ENCODE measurements around the gene BAHD1.

The BAHD1 gene

DNA sequence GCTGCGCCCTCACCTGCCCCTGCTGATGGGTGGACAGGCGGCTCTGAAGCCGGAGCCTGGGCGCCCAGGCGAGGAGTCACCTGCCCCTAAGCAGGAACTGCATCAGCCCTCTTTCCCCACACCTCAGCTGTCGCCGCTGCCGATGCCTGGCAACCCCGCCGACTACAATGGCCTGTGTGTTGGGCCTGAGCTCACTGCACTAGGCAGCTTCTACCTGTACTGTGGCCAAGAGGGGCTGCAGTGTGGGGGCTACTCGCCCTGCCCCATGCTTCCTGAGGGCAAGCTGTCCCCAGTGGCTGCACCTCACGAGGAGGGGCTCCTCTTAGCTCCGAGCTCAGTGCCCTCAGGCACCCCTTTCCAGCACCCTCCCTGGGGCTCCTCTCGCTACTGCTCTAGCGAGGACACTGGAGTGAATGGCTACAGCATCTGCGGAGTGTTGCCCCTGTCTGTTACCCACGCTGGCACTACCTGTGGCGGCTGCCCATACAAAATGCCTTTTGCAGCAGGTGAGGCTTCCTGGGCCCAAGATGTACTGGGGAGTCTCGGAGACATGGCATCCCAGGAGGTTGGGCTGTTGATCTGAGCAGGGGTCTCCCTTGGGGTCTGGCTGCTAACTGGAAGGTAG lies 18.8 kb downstream of the BAHD1 start:
- DNase-seq: no peak
- intact Hi-C loops (cut with DNase I): loop anchor here (10.0 kb wide), 1 partner anchor 115 kb away; no protein-coding TSS in a partner anchor

DNA sequence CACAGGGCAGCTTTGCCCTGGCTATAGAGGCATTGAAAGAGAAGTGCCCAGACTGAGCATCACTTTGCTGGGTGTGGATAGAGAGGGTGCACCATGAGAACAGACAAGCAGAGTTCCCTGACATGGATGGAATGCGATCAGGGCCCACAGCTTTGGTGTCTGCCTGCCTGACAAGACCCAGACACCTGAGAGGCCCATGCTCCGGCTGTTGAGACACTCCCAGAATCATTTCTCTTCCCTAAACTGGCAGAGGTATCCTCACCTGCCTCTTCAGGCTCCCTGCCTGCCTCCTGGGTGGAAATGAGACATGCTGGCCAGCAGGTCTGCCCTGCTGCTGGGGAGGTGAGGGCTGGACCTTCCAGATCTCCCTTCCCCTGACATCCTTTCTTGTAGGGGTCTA lies 19.7 kb downstream of the BAHD1 start:
- DNase-seq: no peak
- intact Hi-C loops (cut with DNase I): no loop called here

GRCh38 chr15:40461958-40462357 lies 21.2 kb downstream of the BAHD1 start:
- intact Hi-C loops (cut with DNase I): no loop called here
- no peak for DNase-seq

DNA sequence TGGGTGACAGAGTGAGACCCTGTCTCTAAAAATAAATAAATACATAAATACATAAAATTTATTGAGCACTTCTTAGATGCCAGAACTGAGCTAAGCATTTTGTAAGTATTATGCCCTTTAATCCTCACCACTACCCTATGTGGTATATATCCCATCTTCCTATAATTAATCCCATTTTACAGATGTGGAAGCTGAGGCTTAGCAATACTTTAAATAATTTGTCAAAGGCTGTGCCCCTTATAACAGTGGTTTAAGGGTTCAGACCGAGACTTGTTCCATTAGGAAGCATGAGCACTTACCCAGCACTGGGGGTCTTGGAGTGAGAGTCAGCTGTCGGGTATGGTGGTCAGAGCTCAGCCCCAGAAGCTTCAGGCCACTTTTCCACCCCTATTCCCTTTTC lies 22.5 kb downstream of the BAHD1 start:
- no peak for DNase-seq
- intact Hi-C loops (cut with DNase I): no loop called here

DNA sequence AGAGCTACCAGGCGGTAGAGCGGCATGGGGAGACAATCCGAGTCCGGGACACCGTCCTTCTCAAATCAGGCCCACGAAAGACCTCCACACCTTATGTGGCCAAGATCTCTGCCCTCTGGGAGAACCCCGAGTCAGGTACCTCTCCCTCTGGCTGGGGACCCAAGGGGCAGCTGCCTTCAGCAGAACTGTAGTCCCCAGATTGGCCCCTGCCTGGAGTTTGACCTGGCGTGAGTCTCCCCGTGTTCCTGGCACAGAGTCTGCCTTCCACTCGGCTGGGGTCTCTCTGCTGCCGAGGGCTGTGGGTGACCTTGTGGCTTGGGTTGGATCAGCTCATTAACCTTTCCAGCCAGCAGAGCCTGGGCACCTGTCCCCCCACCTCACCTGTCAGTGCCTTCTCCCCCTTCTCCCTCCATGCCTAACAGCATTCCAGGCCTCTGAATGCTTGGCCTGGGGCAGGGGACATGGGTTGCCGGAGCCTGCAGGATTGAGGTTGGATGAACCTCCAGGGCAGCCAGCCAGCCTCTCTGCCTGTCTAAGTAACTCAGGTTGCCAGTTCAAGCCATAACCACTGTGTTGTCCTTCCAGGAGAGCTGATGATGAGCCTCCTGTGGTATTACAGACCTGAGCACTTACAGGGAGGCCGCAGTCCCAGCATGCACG lies 23.3 kb downstream of the BAHD1 start:
- DNase-seq: no peak
- intact Hi-C loops (cut with DNase I): no loop called here

GRCh38 chr15:40464595-40465185 lies 23.9 kb downstream of the BAHD1 start:
- intact Hi-C loops (cut with DNase I): no loop called here
- DNase-seq: no peak

DNA sequence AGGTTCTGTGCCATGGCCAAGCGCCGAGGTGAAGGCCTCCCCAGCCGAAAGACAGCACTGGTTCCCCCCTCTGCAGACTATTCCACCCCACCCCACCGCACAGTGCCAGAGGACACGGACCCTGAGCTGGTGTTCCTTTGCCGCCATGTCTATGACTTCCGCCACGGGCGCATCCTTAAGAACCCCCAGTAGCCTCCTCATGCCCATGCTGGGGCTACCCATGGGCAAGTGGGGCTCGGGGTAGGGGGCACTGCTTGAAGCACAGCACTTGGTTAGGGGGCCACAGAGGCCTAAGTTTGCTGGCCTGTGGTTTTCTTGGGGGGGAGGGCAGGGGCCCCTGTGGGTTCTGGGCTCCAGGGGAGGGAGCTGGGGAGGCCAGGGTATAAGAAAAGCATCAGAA lies 25.2 kb downstream of the BAHD1 start:
- intact Hi-C loops (cut with DNase I): no loop called here
- no peak for DNase-seq

DNA sequence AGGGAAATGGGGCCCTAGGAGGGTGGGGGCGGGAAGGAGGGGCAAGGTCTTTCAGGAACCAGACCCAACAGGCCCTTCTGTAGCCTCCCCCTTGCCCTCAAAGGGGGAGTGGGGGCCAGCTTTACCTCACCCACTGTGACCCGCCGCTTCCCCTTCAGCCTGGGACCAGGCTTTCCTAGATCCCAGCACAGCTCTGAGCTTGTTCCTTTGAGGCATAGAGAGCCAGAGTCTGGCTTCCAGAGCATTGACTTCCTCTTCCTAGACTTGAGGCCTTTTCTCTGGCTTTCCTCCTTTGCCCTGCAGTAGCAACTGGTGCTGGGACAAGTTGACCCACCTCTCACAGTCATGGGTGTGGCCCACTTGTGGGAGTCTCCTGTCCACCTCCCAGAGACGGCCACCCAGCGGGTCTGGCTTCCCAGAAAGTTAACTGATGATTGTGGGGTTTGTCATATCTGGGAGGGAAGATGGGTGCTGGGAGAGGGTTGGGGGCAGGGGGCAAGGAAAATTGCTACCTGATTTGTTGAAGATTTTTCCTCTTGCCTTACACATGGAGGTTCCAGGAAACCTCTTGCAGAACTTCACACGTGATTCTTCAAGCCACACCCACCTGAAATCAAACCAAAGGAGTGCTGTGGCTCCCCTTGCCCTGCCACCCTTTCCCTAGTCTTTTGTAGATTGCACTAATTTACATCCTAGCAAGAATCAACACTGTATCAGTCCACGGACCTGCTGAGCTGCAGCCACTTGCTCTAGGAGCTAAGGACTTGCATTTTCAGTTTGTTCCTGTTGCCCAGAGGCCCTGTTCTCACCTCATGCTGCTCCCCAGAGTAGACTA lies 25.9 kb downstream of the BAHD1 start:
- DNase-seq: no peak
- intact Hi-C loops (cut with DNase I): no loop called here

GRCh38 chr15:40467261-40467615 lies 26.5 kb downstream of the BAHD1 start:
- no peak for DNase-seq
- intact Hi-C loops (cut with DNase I): no loop called here

DNA sequence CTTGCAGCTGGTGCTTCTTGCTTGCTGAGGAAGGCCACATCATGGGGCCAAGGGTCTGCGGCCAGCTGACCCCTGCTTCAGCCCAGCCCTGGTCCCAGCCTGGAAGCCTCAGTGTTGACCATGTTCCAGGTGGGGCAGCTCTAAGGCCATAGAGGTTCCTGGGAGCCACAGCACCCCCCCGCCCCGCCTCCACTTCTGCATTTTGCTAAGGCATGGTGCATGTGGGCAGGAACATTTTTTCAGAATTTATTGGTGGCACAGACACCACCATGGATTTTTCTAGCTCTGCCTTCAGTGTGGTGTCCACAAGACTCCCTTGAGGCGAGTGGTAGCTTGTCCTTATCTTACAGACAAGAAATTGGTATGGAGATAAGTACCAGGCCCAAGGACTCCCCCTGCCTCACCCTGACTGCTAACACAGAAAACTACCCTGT lies 28.2 kb downstream of the BAHD1 start:
- intact Hi-C loops (cut with DNase I): no loop called here
- DNase-seq: no peak

GRCh38 chr15:40469776-40470390 lies 29.1 kb downstream of the BAHD1 start:
- no peak for DNase-seq
- intact Hi-C loops (cut with DNase I): no loop called here

GRCh38 chr15:40470423-40471104 lies 29.8 kb downstream of the BAHD1 start, which contains the start of gene CHST14:
Gene CHST14, plus strand, starts transcription at chr15:40470984. Its CDS starts 230 bp downstream, at chr15:40471214.
- intact Hi-C loops (cut with DNase I): no loop called here

GRCh38 chr15:40471105-40471807 lies 30.5 kb downstream of the BAHD1 start:
- intact Hi-C loops (cut with DNase I): no loop called here

More at GRCh38 chr15:40470423-40471104, 29.8 kb downstream of the BAHD1 start, which contains the start of gene CHST14:
- peak in 39 of 42 donors; percentile 27 to 82 (median 56) for DNase-seq

GRCh38 chr15:40471808-40472150 lies 31.0 kb downstream of the BAHD1 start:
- DNase-seq: no peak
- intact Hi-C loops (cut with DNase I): no loop called here

More at GRCh38 chr15:40471105-40471807, 30.5 kb downstream of the BAHD1 start:
- peak in 9 of 42 donors; percentile 7 to 45 (median 20) for DNase-seq

DNA sequence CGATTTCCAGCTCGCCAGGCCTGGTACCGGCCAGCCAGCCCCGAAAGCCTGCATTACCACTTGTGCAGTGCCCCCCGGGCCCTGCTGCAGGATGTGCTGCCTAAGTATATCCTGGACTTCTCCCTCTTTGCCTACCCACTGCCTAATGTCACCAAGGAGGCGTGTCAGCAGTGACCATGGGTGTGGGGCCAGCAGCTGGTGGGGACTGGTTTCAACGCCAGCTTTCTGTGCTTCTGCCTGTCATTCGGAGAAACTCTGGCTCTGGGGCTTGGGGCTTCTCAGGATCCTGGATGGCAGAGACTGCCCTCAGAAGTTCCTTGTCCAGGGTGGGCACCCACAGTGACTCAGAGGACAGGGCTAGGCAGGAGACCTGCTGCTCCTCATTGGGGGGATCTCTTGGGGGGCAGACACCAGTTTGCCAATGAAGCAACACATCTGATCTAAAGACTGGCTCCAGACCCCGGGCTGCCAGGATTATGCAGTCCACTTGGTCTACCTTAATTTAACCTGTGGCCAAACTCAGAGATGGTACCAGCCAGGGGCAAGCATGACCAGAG lies 31.5 kb downstream of the BAHD1 start:
- DNase-seq: no peak
- intact Hi-C loops (cut with DNase I): no loop called here

DNA sequence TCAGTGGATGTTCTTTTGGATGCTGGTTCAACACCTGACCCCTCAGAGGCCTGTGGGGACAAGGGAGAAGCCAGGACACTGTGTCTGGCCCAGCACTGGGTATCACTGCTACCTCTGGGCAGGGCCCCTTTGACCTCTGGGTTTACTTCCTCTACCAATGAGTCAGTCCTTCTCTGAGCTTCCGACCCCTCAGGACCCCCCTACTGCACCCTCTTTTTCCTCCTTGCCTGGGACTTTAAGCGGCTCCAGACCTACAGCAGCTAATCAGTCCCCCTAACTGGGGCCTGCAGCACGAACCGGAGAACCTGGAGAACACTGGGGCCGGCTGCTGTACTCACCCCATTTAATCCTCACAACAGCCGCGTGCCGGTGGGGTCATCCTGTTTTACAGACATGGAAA lies 33.8 kb downstream of the BAHD1 start:
- no peak for DNase-seq
- intact Hi-C loops (cut with DNase I): no loop called here

- intact Hi-C loops (cut with DNase I): no loop called here
- peak in 1 of 42 donors; percentile 6 for DNase-seq
Measured at GRCh38 chr15:40477642-40478327, 37.0 kb downstream of the BAHD1 start.
